ENCODE data around the gene MAST4.

The MAST4 gene

DNA sequence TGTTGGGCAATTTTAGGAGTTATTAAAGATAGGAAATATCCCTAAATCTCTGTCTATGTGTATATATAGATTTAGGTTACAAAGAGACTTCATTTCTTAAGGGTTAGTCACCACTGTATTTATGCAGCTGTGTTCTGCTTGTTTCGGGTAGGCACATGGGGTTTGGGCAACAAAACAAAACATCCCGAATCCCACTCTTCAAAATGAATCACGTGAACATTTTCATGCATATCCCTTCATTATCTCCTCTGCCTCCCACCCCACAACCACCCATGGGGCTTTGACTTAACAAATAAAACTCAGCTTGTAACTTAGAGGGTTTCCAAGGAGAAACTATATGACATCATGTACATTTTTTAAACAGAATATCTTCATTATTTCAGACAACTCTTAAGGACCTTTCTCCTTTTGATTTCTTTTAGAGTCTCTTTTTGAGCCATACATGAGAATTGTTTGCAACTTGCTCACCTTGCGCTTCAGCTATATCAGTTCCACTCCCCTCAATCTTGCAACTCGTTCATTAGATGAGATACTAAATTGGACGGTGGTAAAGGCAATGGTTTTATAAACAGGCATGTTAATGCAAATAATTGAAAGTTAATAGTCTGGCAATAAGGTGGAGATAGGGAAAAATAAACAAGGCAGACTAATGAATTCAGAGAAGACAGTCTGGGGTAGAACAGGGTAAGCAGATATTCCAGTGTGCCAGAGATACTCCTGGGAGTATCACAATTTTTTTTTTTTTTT lies 463.7 kb downstream of the MAST4 start:
- no peak for DNase-seq (ENCODE audit: extremely low read depth in 1 of 2, low read depth in 1 of 2)

DNA sequence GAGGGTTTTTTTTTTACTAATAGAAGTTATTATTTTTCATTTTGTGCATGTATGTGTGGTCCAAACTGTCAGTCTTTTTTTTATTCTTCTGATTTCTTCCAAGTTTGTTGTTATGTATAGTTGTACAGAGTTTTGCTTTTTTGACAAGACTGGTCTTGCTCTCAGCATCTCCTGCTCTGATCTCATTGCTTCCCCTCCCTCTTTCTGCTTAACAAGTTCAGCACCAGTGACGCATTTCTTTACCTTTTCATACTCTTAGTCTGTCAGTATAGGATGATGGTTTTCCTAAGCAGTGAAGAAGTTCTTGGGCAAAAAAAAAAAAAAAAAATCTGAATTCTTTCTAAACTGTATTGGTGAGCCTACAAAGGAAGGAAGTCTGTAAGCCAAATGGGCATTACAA lies 465.3 kb downstream of the MAST4 start:
- no peak for DNase-seq (ENCODE audit: extremely low read depth in 1 of 2, low read depth in 1 of 2)

DNA sequence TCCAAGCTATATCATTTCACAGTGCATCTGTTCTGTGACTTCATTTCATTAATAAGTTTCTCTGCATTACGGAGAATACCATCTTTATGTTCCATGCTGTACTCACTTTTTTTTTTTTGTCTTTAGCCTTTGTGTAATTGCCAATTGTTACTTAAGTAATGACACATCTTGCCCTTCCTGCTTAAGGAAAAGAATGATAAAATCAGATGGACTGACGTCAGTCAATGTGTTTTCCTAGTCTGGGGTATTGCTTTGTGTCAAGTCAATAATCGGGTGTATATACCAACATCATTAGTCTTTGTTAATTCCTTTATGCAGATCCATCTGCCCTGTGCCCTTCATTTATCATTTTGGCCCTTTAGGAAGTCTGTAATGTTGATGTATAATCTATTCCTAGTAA lies 466.9 kb downstream of the MAST4 start:
- DNase-seq (ENCODE audit: extremely low read depth in 1 of 2, low read depth in 1 of 2), result no peak

DNA sequence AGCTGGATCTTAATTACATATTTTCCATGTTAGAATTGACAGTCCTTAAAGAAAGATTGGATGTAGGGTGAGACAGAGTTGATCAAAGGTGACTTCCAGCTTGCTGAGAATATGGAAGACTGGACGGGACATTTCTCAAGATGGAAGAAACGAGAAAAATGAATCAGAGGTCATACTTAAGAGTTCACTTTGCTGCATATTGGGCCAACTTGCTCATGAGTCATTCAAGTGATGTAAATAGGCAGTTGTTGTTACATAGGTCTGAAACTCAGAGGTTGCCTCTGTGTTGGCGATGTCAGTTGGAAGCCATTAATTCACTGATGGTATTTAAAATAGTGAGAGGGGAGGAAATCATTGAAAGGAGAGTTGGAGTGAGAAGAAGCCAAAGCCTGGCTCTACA lies 467.6 kb downstream of the MAST4 start:
- DNase-seq (ENCODE audit: extremely low read depth in 1 of 2, low read depth in 1 of 2), result no peak

DNA sequence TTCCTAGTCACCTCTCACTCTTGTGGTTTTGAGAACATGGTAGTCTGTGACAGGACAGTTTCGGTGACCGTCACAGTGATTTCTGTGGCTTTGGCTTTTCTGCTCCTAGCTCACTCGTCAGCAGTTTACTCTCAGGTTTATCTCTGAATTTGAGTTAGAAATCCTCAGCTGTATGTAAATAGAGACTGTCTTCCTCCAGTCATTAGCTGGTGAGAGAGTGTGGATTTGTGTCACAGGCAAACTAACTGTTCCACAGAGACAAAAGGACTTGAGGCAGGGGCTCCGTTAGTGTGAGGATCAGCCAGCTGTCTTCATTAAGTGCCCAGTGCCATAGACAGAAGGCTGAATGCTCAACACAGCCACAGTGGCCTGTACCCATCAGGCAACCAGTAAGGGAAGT lies 469.0 kb downstream of the MAST4 start:
- DNase-seq (ENCODE audit: extremely low read depth in 1 of 2, low read depth in 1 of 2), result no peak

- no peak for DNase-seq (ENCODE audit: extremely low read depth in 1 of 2, low read depth in 1 of 2)
These were observed 469.5 kb downstream of the MAST4 start for GRCh38 chr5:67065696-67066095.

- DNase-seq (ENCODE audit: extremely low read depth in 1 of 2, low read depth in 1 of 2), result no peak
These were observed 470.6 kb downstream of the MAST4 start for GRCh38 chr5:67066815-67067214.

GRCh38 chr5:67073045-67073680 lies 477.0 kb downstream of the MAST4 start:
- no peak for DNase-seq (ENCODE audit: extremely low read depth in 1 of 2, low read depth in 1 of 2)

DNA sequence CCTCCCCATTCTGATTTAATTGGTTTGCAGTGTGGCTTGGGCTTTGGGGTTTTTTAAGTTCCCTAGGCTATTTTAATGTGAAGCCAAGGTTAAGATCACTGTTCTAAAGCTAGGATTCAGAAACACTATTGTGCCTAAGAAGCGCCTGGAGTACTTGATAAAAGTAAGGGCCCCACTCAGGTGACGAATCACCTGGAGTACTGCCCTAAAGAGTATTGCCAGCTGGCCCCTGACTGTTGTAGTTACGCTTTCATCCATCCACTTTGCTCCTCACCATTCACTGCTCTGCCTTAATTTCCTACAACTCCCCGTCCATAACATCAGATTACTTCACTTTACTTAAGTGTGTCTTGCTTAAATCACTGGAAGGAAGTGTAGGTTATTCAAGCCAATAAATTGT lies 481.1 kb downstream of the MAST4 start:
- no peak for DNase-seq (ENCODE audit: extremely low read depth in 1 of 2, low read depth in 1 of 2)

GRCh38 chr5:67081261-67081660 lies 485.1 kb downstream of the MAST4 start:
- no peak for DNase-seq (ENCODE audit: extremely low read depth in 1 of 2, low read depth in 1 of 2)

DNA sequence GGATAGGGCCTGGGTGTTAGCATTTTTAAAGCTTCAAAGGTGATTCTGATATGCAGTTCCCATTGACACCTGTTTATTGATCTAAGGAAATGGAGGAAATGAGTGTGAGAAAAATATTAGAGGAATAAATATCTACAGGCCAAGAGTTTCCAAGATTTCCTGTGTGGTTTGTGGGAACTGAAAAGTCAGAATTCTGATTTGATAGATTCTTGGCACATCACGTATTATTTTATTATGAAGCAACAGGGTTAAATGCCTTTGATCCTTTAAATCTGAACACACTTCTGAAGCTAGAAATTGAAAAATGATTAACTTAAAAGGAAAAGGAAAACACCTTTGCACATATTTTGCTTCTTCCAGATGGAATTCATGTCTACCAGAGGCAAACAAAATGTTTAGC lies 486.7 kb downstream of the MAST4 start:
- no peak for DNase-seq (ENCODE audit: extremely low read depth in 1 of 2, low read depth in 1 of 2)

DNA sequence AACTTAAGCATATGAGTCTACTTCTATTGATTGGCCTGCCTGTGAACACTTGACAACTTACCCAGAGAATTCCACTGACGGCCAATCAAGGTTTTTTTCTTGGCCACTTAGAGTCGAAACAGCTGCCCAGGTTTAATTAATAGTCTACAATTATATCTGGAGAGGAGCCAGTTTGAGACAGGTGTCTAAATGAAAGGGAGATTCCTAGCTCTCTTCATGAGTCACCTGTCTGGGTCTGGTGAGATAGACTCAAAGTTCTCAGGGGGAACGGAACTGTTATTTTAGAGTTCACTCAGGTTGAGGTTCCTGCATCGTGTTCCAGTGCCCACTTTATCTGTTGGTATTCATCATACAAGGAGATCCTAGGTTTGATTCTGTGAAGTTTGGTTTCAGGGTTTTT lies 489.4 kb downstream of the MAST4 start:
- DNase-seq (ENCODE audit: extremely low read depth in 1 of 2, low read depth in 1 of 2), result no peak

DNA sequence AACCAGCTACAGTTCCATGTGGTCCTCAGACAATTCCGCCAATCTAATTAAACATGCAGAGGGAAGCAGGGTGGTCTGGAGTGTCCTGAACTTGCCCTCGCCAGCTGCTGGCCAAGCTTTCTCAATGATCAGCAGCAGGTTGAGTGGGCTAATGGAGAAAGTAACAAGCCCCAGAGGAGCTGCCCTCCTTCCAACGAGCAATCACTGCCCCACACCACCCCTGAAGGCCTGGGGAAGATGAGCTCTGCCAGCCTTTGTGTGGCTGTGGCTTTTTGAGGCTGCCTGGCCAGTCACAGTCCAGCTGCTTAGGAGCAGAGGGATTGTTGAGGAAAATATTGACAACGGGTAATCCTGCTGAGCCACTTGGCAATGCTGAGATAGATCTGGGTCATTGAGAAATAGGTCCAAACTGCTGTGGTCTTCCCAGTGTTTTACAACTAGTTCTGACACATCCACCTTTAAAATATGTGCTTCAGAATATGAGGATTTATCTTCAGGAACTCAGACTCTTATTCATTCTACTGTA lies 493.1 kb downstream of the MAST4 start:
- no peak for DNase-seq (ENCODE audit: extremely low read depth in 1 of 2, low read depth in 1 of 2)

GRCh38 chr5:67090040-67090439 lies 493.8 kb downstream of the MAST4 start:
- no peak for DNase-seq (ENCODE audit: extremely low read depth in 1 of 2, low read depth in 1 of 2)

- DNase-seq (ENCODE audit: extremely low read depth in 1 of 2, low read depth in 1 of 2), result no peak
These were observed 494.4 kb downstream of the MAST4 start for GRCh38 chr5:67090593-67090992.

DNA sequence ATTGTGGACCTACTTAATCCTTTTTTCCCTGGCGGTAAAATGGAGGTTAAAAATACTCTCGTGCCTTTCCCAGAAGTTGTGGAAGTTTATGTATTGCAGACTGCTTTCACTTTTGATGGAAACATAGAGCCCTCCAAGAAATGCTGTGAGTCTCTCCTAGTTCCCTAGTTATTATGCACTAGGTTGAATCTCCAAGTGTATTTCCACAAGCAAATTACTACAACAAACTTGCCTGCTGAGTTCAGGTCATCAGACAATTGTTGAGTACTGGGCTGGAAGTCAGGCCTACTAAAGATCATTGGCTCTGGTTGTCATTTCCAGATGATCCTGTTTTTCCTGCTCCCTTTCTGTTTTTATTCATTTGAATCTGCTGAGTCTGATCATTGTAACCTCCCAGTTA lies 496.3 kb downstream of the MAST4 start:
- DNase-seq (ENCODE audit: extremely low read depth in 1 of 2, low read depth in 1 of 2), result no peak

- no peak for DNase-seq (ENCODE audit: extremely low read depth in 1 of 2, low read depth in 1 of 2)
These were observed 497.1 kb downstream of the MAST4 start for GRCh38 chr5:67093279-67093678.

DNA sequence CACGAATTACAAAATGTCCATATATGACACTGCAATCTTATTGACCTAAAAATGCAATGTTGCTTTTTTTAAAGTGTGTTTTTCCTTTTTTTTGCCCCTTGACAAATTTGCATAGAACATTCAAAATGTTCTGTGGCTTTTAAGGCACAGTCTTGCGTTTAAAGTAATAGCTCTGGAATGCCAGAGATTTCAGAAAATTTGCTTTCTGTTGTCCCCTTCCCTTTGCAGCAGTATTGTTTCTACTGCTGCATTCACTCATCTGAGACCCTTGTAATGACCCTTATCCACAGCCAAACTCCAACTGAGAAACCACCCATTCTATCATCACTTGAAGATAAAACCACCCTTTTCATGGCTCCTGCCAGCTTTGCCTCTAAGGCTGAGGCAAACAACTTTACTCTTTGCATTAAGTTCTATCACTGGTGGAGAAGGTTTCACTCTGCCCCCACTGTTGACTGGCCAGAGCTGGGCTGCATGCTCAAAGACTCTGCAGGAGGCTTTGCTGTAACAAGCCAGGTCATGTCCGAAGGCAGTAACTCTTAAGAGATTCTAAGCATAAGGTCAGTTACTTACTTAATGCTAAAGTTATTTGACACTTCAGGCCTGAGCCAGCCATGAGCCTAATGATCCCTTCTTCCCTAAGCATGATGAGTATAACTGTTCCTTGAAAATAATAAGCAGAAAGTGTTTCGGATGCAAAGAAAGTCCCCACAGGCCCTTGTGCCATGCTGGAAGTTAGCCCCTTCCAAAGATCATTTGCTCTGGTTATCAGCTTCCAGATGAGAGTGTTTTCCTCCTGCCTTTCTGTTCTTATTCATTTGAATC lies 498.5 kb downstream of the MAST4 start:
- DNase-seq (ENCODE audit: extremely low read depth in 1 of 2, low read depth in 1 of 2), result no peak

DNA sequence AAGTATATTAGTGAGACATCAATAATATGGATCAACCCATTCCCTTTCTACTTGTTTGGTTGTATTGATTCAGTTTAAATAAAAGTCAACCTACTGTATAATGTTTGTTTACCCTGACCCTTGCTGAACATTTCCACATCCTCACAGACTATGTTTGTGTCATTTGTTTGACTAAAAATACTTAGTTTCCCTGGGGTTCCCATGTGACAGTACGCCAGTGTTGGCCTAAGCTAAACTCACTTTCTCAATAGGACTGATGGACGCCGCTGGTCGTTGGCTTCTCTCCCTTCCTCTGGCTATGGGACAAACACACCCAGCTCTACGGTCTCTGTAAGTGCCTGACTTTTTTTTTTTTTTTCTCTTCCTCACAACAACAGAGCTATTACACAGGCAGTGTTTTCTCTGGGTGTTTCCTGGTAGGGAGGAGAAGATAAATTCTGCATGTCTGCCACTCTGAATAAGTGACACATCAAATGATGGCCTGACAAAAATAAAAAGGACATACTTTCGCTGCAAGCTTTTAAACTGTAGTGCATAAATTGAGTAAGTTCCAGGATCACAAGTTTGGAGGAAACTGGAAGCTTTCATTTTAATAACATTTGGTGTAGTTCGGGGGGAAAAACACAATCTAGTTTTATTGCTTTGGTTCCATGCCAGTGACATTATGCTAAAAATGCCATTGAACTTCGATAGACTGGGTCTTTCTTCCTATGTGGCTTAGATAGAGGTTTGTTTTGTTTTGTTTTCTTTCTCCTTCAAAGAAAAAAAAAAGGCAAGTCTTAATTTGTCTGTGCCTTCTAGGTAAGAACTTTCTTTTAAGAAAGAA lies 499.4 kb downstream of the MAST4 start:
- DNase-seq (ENCODE audit: extremely low read depth in 1 of 2, low read depth in 1 of 2), result no peak

DNA sequence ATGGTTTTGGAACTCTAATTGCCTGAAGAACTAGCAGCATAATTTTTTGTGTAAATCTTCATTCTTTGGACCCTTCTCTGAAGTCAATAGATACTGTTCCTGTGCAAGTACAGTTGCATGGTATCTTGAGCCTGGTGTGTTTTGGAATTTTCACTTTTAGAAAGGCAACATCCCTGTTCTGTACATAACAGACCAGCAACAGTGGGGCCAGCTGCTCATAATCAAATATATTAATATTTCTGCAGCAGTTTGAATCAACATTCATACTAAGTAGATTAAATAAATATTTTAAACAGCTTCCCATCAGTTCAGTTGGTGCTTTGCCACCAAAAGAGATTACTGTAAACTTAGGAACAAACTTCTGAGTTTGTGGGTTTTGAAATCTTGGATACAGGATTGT lies 502.5 kb downstream of the MAST4 start:
- DNase-seq (ENCODE audit: extremely low read depth in 1 of 2, low read depth in 1 of 2), result no peak

DNA sequence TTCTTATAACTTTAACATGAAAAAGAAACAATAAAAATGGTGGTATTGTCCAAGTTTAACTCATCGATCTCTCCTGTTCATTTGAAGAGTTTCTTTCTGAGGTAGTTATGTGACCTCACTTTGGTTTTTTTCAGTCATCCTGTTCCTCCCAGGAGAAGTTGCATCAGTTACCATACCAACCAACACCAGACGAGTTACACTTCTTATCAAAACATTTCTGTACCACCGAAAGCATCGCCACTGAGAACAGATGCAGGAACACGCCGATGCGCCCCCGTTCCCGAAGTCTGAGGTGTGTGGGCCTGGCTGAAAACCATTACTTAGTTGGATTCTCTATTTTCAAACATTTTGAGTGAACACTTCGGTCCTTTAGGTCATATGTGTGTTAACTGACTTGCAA lies 504.1 kb downstream of the MAST4 start:
- no peak for DNase-seq (ENCODE audit: extremely low read depth in 1 of 2, low read depth in 1 of 2)
